22Rv1 (cell line): ENCODE data around the gene SDK2.

Experiments
- CTCF ChIP-seq: fragments of 450-650 bp; IDR thresholded peaks from 2 replicates; pipeline ENCODE4 v1.5.1; 2017; ENCODE audit warnings: mild to moderate bottlenecking
- ZFX ChIP-seq: fragments of 450-650 bp; IDR thresholded peaks from 2 replicates; pipeline ENCODE4 v1.6.1; 2017; ENCODE audit warnings: antibody characterized with exemption, borderline replicate concordance

GRCh38 chr17:73500414-73500999 is 143.7 kb downstream of the SDK2 start:
- TF ChIP-seq CTCF (no peak), ZFX (no peak)
